PFSK-1 (cell line): ENCODE results near the gene ANKRD17.

ENCODE experiments used
- FOXP2 ChIP-seq: optimal IDR thresholded peaks from 2 replicates; pipeline ENCODE3; 2011; ENCODE audit warnings: borderline replicate concordance, control low read depth, inconsistent platforms; ENCODE audit not compliant: insufficient read depth; ENCODE audit errors: extremely low read length, extremely low read depth
- POLR2AphosphoS5 ChIP-seq: IDR thresholded peaks from 2 replicates; pipeline ENCODE4 v1.6.1; 2012; ENCODE audit warnings: low read depth, mild to moderate bottlenecking, control low read depth, low read length, moderate library complexity
- REST ChIP-seq, 2 experiments: IDR thresholded peaks; 2 replicates each; pipeline versions ENCODE4 v1.6.1 to v1.8.0; 2011 to 2012; ENCODE audit warnings: low read depth in 2 of 2, low read length in 2 of 2, control low read depth in 1 of 2, inconsistent platforms in 1 of 2, mild to moderate bottlenecking in 1 of 2, moderate library complexity in 1 of 2; ENCODE audit not compliant: insufficient read depth in 1 of 2
- SIN3A ChIP-seq: IDR thresholded peaks from 2 replicates; pipeline ENCODE4 v1.6.1; 2012; ENCODE audit warnings: mild to moderate bottlenecking, low read length, moderate library complexity, borderline replicate concordance; ENCODE audit not compliant: insufficient read depth
- TAF1 ChIP-seq: IDR thresholded peaks from 2 replicates; pipeline ENCODE4 v1.6.1; 2012; ENCODE audit warnings: low read length, control low read depth, borderline replicate concordance; ENCODE audit not compliant: insufficient read depth

The ANKRD17 gene

DNA sequence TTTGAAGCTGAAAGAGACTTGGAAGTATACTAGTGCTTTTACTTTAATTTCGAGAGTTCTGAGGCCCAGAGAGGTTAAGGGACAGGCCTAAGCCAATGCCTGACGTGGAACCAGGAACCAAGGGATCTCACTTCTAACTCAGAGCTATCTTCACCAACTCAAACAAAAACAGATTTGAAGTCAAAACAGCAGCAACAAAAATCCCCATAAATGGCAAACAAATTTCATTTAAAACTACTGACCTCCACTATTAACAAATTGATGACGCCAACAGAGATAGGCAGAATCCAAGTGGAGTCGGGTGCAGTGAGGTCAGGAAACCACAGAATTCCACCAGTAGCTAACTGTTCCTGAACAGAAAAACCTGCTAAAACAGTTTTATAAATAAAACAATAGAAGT lies 194.1 kb downstream of the ANKRD17 start:
- no peak for TF ChIP-seq REST (IDR thresholded peaks at IDR 0.05; ENCODE audit: insufficient read depth in 1 of 2, low read depth in 2 of 2, low read length in 2 of 2)
- no peak for TF ChIP-seq FOXP2
- no peak for TF ChIP-seq TAF1
- TF ChIP-seq SIN3A, result no peak
- no peak for TF ChIP-seq POLR2AphosphoS5

DNA sequence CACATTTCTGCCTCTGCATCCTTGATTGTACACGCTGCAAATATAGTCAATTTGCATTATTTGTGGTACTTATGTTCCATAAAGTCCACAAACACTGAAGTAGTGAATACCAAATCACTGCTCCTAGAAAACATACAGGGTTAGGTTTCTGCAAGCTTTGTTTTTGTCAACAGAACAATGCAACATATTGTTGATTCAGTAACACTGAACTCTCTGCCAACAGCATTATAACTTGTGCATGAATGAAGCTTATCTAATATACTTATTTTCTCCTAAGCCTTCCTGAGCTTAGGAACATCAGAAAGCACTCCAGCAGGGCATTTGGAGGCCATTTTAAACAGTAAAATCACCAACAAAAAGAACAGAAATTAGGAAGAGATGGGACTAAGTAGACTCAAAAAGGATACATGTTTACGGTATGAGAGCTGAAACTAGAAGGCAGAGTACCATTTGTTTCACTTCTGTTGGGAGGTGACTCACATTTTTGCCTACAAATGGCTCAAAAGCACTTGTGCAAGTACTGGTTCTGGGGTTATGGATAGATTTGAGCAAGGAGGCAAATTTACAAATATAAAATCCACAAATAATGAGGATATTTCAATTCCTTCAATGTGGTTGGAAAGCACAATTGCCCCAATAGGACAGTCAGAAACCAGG lies 203.2 kb downstream of the ANKRD17 start:
- TF ChIP-seq FOXP2 (no peak), REST (IDR thresholded peaks at IDR 0.05; ENCODE audit: insufficient read depth in 1 of 2, low read depth in 2 of 2, low read length in 2 of 2) (no peak), POLR2AphosphoS5 (no peak), SIN3A (no peak), TAF1 (no peak)

- TF ChIP-seq FOXP2, result no peak
- no peak for TF ChIP-seq REST (IDR thresholded peaks at IDR 0.05; ENCODE audit: insufficient read depth in 1 of 2, low read depth in 2 of 2, low read length in 2 of 2)
- no peak for TF ChIP-seq SIN3A
- TF ChIP-seq TAF1, result no peak
- no peak for TF ChIP-seq POLR2AphosphoS5
These were observed 204.6 kb downstream of the ANKRD17 start for GRCh38 chr4:73053974-73054480.

- TF ChIP-seq TAF1, result no peak
- TF ChIP-seq FOXP2, result no peak
- TF ChIP-seq REST (IDR thresholded peaks at IDR 0.05; ENCODE audit: insufficient read depth in 1 of 2, low read depth in 2 of 2, low read length in 2 of 2), result no peak
- TF ChIP-seq POLR2AphosphoS5, result no peak
These were observed 205.5 kb downstream of the ANKRD17 start for GRCh38 chr4:73053076-73053475.

- TF ChIP-seq REST (IDR thresholded peaks at IDR 0.05; ENCODE audit: insufficient read depth in 1 of 2, low read depth in 2 of 2, low read length in 2 of 2) (no peak), TAF1 (no peak), POLR2AphosphoS5 (no peak), SIN3A (no peak), FOXP2 (no peak)
These were observed 207.0 kb downstream of the ANKRD17 start for GRCh38 chr4:73051625-73052024.
